Activated B cell treated with CpG ODN at 0.5 μM for 24 hours (primary cell): ENCODE measurements around the gene HMG20A. TPM values are rescaled to one million over a fixed set of nuclear protein-coding genes. Genes with fewer than 3 reads are reported as not detected.
A peak's percentile ranks its signal among the peaks of the same experiment; 100 is the strongest.

Source experiments
- ATAC-seq: fragments of 200-7000 bp; cut with Tn5 transposase; one replicate; pipeline ENCODE4 v1.10.0; 2021; ENCODE audit warnings: low read depth, mild to moderate bottlenecking, moderate library complexity
- CTCF ChIA-PET: fragments of 350-600 bp; sonication (Branson Sonifier 250); formaldehyde crosslinking; loops from one replicate; lab custom pipeline; 2021; ENCODE audit warnings: antibody characterized with exemption; lab: Charles Lee
- POLR2A ChIA-PET: fragments of 350-600 bp; sonication (Branson Sonifier 250); formaldehyde crosslinking; loops from one replicate; lab custom pipeline; 2021; ENCODE audit warnings: antibody characterized with exemption; lab: Charles Lee
- DNase-seq: peaks from one replicate; pipeline ENCODE4 v3.0.0; 2022
- H3K27ac Mint-ChIP-seq: one replicate; pipeline ENCODE4 v1.8.0; 2020; ENCODE audit warnings: mixed read lengths
- H3K27me3 Mint-ChIP-seq: one replicate; pipeline ENCODE4 v1.8.0; 2021; ENCODE audit warnings: mixed read lengths
- H3K36me3 Mint-ChIP-seq: one replicate; pipeline ENCODE4 v1.8.0; 2021; ENCODE audit warnings: low read depth, mixed read lengths
- H3K4me1 Mint-ChIP-seq: one replicate; pipeline ENCODE4 v1.8.0; 2021; ENCODE audit warnings: mixed read lengths
- H3K4me3 Mint-ChIP-seq: one replicate; pipeline ENCODE4 v1.8.0; 2020; ENCODE audit warnings: mild to moderate bottlenecking, mixed read lengths
- H3K9me3 Mint-ChIP-seq: one replicate; pipeline ENCODE4 v1.8.0; 2020; ENCODE audit warnings: mixed read lengths
- CTCF ChIP-seq: fragments of 200-600 bp; IDR thresholded peaks from one replicate; pipeline ENCODE4 v1.8.0; 2022; ENCODE audit warnings: antibody characterized with exemption, mild to moderate bottlenecking
- intact Hi-C: fragments of 100-400 bp; cut with micrococcal nuclease; formaldehyde crosslinking; loops from one replicate; pipeline ENCODE4 v1.15.1; 2024
- total RNA-seq: library from RNA; stranded (reverse); gene quantifications from 2 replicates; pipeline ENCODE4 v1.2.3, GENCODE V29; 2022

HMG20A gene
- total RNA-seq, 1 donor from 2014 or later, result 53.9 TPM

GRCh38 chr15:77421370-77421700 is 647 bp downstream of the HMG20A start:
- Mint-ChIP-seq H3K4me3 (peak overlapping the region; percentile 97), H3K9me3 (no peaks in the 10 kb centered on the region), H3K4me1 (peaks cover 58% of the 10 kb centered on the region), H3K27me3 (no peaks in the 10 kb centered on the region), H3K36me3 (peaks cover 16% of the 10 kb centered on the region), H3K27ac (peak overlapping the region; percentile 98)
- no peak for DNase-seq
- intact Hi-C loops, result loop anchor here (2.0 to 10.0 kb wide), 4 partner anchors 13 to 1579 kb away; partner anchors contain the start of genes SCAPER and UBE2Q2
- ChIA-PET CTCF (interaction anchor here (0.9 to 2.2 kb wide), 3 partner anchors 41 to 234 kb away, joined by 3 to 8 read pairs (median 4); no protein-coding TSS in a partner anchor), POLR2A (interaction anchor here (1.1 to 2.3 kb wide), 6 partner anchors 11 to 490 kb away, joined by 3 to 11 read pairs (median 4); partner anchors contain the start of gene RCN2)
- TF ChIP-seq CTCF, result no peak
- ATAC-seq, result no peak

GRCh38 chr15:77425104-77425503 is 4.4 kb downstream of the HMG20A start:
- Mint-ChIP-seq H3K4me1 (peaks cover 60% of the 10 kb centered on the region), H3K4me3 (no peak overlapping the region), H3K9me3 (no peaks in the 10 kb centered on the region), H3K27ac (no peak overlapping the region), H3K27me3 (no peaks in the 10 kb centered on the region), H3K36me3 (peaks cover 9% of the 10 kb centered on the region)
- TF ChIP-seq CTCF, result no peak
- intact Hi-C loops, result loop anchor here (10.0 kb wide), 1 partner anchor 520 kb away; the partner anchor contains the start of gene SCAPER
- CTCF ChIA-PET, result interaction anchor here (1.1 kb wide), 1 partner anchor 237 kb away, joined by 3 read pairs; no protein-coding TSS in a partner anchor
- ATAC-seq, result no peak
- POLR2A ChIA-PET, result interaction anchor here (0.7 kb wide), 1 partner anchor 118 kb away, joined by 3 read pairs; no protein-coding TSS in a partner anchor
- DNase-seq, result no peak

- Mint-ChIP-seq H3K27ac (peak overlapping the region; percentile 78), H3K9me3 (no peaks in the 10 kb centered on the region), H3K36me3 (peaks cover 8% of the 10 kb centered on the region), H3K4me3 (peak overlapping the region; percentile 4), H3K4me1 (peaks cover 60% of the 10 kb centered on the region), H3K27me3 (no peaks in the 10 kb centered on the region)
- TF ChIP-seq CTCF, result no peak
- CTCF ChIA-PET, result no interaction called here
- intact Hi-C loops, result loop anchor here (10.0 kb wide), 1 partner anchor 522 kb away; the partner anchor contains the start of gene SCAPER
- ATAC-seq (no peak), DNase-seq (no peak)
- POLR2A ChIA-PET, result interaction anchor here (0.6 kb wide), 1 partner anchor 1116 kb away, joined by 6 read pairs; no protein-coding TSS in a partner anchor
Observed at GRCh38 chr15:77426377-77426776, 5.7 kb downstream of the HMG20A start.

GRCh38 chr15:77426871-77427270 is 6.2 kb downstream of the HMG20A start:
- POLR2A ChIA-PET, result interaction anchor here (0.6 kb wide), 1 partner anchor 1117 kb away, joined by 6 read pairs; no protein-coding TSS in a partner anchor
- H3K27me3 Mint-ChIP-seq, result no peaks in the 10 kb centered on the region
- peaks cover 8% of the 10 kb centered on the region for H3K36me3 Mint-ChIP-seq

More at GRCh38 chr15:77426871-77427270, 6.2 kb downstream of the HMG20A start:
- no peak for TF ChIP-seq CTCF
- Mint-ChIP-seq H3K4me1 (peaks cover 55% of the 10 kb centered on the region), H3K27ac (peak overlapping the region; percentile 78), H3K9me3 (no peaks in the 10 kb centered on the region), H3K4me3 (peak overlapping the region; percentile 4)
- CTCF ChIA-PET, result no interaction called here
- ATAC-seq (no peak), DNase-seq (no peak)
- intact Hi-C loops, result loop anchor here (10.0 kb wide), 1 partner anchor 522 kb away; the partner anchor contains the start of gene SCAPER
